HG02623 (cell line): ENCODE measurements around the gene GCH1.
"Not testable (repeated sequence)": the region's sequence is repeated elsewhere in the genome, so short reads cannot be mapped to it uniquely, and the experiment has no call there.

Experiments
- ATAC-seq: cut with Tn5 transposase; IDR thresholded peaks from one replicate; pipeline ENCODE4 v1.9.1; 2021; ENCODE audit warnings: moderate library complexity; ENCODE audit not compliant: unreplicated experiment

GCH1 gene

DNA sequence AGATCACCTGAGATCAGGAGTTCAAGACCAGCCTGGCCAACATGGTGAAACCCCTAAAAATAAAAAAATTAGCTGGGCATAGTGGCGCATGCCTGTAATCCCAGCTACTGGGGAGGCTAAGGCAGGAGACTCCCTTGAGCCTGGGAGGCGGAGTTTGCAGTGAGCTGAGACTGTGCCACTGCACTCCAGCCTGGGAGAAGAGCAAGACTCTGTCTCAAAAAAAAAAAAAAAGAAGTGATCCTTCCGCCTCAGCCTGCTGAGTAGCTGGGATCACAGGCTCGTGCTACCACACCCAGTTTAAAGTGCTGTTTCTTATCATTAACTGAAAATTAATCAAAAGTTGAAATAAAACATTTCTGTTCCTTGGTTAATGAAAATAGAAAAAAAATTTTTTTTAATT is 6.3 kb upstream of the GCH1 start:
- not testable (repeated sequence) for ATAC-seq

DNA sequence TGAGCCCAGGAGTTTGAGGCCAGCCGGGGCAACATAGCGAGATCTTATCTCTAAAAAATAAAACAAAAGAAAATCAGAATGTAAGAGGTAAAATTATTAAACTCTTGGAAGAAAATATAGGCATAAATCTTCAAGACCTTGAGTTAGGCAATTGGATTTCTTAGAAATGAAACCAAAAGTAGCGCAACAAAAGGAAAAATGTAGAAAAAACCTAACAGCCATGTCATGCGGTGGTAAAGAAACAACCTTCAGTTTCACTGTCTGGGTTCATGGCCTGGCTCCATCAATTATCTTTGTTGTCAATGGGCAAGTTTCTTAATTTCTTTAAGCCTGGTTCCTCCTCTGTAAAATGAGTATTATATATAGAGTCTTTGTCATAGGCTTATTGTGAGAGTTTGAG is 5.6 kb upstream of the GCH1 start:
- no peak for ATAC-seq

DNA sequence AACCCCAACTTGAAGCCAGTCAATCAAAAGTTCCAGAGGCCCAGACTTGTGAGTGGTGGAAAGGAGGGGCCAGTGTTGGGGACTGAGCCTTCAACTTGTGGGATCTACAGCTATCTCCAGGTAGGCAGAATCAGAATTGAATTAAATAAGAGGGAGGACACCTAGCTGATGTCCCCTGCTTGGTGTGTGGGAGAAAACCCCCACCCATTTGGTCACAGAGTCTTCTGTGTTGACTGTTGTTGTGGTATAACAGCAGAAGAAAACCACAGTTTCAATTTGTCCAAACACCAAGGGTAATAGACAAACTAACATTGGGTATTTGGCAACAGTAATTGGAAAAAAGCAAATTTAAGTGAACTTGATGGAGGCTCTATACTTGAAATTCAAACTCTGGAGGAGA is 3.4 kb upstream of the GCH1 start:
- ATAC-seq: no peak

DNA sequence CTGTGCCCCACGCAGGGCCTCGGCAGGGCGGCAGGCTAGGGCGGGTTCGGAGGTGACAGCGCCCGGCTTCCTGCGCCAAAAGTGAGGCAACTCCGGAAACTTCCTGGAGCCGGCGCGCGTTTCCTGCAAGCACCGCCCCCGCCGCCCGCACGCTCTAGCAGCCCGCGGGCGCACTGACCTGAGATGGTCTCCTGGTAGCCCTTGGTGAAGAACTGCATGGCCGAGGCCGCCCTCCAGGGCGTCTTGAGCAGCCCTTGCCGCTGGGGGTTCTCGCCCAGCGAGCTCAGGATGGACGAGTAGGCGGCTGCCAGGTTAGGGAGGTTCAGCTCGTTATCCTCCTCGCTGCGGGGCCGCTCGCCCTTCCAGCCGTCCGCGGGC is 494 bp downstream of the GCH1 start:
- ATAC-seq: peak; percentile 45

DNA sequence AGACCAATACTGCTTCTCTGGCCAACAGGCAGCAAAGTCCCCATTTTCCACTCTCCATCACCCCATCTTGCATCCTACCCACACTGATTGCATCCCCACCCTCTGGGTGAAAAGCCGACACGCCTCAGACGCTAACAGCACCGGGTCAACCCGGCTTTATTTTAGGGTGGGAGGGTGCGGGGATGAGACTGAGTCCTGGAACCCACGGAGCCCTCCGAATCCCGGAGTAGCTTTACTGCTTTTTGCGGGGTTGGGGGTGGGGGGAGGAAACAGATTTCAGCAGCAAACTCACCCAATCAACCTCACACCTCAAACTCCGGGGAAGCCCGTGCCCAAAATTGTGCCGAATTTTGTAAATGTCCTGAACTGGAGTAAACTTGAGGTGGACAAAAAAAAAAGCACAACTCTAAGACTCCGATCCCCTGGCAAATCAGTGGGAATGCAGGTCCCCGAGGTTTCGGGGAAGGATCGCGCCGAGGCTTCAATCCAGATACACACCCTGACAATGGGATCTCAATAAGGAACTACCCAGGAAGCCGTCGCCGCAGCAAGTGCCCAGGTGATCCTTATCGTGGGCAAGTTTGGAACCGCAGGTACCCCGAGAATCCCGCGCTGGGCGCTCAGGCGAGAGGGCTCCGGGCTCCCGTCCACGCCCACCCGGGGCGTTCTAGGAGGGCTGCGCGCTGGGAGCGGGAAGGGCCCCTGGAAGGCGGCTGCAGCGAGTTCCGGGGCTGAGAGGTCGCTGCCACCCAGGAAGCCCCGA is 1.1 kb downstream of the GCH1 start:
- ATAC-seq: no peak

DNA sequence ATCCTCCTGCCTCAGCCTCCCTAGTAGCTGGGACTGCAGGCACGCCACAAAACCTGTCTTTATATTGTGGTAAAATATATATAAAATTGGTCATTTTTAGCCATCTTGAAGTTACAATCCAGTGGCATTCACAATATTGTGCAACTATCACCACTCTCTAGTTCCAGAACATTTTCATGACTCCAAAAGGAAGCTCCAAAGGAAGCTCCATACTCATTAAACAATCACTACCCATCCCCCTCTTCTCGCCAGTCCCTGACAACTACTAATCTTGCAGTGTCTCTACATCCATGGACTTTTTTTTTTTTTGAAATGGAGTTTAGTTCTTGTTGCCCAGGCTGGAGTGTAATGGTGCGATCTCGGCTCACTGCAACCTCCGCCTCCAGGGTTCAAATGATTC is 3.1 kb downstream of the GCH1 start:
- ATAC-seq: no peak

DNA sequence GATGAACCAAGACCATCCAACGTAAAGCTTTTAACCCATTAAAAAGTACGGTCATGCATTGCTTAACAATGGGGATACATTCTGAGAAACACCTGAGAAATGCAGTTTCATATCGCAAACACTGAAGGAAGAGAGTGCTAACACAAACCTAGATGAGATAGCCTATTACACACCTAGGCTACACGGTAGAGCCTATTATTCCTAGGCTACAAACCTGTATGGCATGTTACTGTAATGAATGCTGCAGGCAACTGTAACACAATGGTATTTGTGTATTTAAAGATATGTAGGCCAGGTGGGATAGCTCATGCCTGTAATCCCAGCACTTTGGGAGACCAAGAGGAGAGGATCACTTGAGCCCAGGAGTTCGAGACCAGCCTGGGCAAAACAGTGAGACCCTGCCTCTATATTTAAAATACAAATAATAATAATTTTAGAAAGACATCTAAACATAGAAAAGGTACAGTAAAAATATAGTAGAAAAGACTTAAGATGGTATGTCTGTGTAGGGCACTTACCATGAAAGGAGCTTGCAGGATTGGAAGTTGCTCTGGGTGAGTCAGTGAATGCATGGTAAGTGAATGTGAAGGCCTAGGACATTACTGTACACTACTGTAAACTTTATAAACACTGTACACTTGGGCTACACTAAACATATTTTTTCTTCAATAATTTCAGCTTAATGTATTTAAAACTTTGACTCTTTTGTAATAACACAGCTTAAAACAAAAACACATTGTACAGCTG is 4.6 kb downstream of the GCH1 start:
- ATAC-seq: not testable (repeated sequence)

DNA sequence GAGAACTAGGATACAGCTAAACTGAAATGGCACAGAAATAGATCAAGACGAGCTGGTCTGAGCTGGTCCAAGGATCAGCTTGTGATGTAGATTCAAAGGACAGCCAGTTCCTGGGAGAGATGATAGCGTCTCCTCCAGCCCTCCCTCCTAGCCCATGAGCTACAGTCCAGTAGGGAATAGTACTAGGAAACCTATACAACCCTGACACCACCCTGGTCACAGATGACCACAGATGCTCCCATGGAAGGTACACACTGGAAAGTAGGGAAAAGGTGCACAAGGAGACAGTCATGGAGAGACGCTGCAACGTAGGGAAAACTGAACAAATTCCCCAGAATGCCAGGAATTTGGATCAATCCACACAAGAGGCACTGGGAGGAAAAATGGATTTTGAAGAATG is 6.9 kb downstream of the GCH1 start:
- no peak for ATAC-seq

DNA sequence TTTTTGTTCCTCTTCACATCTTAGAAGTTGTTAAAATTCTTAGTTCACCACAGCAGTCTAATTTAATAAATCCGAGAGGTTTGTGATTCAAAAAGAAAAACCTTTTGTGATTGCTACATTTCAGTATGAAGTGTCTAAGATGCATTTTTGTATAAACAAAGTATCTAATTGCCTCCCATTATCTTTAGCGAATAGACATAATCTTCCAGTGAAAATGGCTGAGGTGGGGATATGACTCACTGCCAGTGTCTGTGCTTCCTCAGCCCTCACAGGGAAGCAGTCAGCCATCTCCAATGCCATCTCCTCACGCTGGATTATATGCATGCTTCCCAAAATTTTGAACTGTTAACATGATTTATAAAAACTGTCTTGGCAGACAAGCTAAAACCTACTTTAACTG is 7.6 kb downstream of the GCH1 start:
- no peak for ATAC-seq

DNA sequence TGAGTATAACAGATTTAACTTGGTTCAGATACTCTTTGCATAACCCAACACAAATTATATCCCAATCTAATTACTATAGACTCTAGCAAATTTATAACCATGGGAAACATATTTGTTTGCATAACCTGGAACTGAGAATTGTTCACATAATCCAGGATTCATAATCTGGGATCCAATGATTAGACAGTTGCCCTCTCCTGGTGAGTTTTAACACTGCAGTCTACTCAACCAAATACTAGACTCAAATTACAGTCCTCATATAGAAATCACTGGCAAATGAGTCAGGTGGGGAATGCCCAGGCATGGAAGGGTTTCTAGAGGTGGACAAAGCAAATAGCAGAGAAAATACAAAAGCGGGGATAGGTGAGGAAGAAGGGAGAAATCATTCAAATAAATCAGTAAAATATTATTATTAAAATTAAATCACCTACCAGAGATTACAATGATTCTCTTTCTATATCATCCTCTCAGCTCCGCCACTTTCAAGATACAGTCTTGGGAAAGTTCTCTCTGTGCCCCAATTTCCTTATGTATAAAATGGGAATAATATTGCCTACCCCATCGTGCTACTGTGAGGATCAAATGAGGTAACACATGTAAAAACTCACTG is 9.4 kb downstream of the GCH1 start:
- ATAC-seq: no peak

DNA sequence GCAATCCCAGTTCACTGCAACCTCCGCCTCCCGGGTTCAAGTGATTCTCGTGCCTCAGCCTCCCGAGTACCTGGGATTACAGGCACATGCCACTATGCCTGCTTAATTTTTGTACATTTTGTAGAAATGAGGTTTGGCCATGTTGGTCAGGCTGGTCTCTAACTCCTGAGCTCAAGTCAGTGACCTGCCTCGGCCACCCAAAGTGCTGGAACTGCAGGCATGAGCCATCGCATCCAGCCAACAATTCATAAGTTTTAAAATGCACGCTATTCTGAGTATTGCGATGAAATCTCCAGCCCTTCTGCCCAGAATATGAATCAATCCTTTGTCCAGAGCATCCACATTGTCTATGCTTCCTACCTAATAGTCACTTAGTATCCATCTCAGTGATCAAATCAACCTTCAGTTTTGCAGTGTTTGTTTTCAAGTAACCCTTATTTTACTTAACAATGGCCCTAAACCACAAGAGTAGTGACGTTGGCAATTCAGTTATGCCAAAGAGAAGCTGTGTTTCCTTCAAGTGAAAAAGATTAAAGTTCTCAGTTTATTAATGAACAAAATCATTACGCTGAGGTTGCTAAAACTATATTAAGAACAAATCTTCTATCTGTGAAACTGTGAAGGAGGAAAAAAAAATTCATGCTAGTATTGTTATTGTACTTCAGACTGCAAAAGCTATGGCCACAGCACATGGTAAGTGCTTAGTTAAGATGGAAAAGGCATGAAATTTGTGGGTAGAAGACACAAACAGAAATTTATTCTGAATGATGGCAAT is 11.0 kb downstream of the GCH1 start:
- no peak for ATAC-seq

DNA sequence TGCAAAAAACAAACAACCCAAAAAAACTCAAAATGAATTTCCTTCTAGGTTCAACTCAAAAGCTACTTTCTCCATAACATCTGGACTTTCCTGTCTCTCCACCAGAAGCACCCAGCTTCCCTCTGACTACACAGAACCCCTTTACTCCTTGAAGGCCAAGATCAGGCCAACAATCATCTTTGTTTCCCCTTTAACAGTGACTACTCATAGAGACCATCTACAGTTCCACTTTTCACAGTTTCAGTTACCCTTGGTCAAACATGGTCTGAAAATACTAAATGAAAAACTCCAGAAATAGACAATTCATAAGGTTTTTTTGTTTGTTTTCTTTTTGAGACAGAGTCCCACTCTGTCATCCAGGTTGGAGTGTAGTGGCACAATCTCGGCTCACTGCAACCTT is 11.8 kb downstream of the GCH1 start:
- peak; percentile 87 for ATAC-seq

DNA sequence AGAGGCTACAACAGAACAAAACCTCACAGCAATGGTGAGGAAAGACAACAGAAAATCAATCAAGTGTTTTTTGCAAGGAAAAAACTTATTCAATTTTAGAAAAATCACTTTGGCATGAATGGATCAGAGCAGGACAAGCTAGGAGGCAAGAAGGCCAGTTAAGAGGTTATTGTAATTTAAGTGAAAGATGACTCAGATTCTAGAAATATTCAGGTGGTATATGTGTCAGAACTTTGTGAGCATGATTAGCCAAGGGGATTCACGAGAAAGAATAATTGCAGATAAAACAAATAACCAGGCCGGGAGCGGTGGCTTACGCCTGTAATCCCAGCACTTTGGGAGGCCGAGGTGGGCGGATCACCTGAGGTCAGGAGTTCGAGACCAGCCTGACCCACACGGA is 12.7 kb downstream of the GCH1 start:
- no peak for ATAC-seq

DNA sequence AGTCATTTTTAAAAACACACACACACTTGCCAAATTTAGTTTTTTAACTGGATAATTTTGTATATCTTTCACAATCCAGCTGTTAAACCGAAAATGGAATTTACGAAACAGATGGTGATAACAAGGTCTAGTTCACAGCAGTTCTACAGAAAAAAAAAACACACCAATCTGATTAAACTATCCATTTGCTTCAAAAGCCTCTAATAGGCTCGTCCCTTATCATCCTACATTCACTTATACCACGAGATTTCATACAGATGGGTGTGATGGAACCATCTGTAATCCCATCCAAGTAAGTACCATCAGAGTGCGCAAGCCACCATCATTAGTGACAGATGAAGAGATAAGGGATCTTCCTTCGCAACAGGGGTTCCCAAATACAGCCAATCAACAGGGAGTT is 20.1 kb downstream of the GCH1 start:
- no peak for ATAC-seq

DNA sequence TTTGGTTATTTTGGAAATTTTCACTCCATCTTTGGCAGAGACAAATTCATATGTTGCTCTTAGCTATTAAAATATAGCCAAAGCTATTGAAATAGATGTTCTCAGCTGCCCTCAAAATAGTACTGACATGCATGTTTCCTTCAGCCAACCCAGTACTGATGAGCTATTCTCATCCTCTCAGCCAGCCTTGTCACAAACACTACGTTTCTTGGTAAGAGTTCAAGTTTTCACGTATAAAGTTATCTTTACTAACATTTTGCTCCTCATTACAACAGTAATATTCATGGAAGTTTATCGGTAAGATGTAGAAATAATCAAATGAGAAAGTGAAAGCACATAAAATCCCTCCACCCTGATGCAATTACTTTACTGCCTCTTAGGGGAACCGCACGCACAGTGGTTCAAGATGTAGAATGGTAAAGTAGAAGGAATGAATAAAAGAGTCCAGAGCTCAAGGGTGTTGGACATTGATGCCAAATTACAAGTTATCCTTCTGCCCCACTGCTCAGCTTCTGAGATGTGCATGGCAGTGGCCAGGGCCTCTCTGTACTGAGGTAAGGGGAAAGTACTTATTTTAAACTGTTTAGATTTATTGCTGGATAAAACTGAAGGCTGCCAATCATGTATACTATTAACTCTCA is 20.7 kb downstream of the GCH1 start:
- ATAC-seq: no peak

DNA sequence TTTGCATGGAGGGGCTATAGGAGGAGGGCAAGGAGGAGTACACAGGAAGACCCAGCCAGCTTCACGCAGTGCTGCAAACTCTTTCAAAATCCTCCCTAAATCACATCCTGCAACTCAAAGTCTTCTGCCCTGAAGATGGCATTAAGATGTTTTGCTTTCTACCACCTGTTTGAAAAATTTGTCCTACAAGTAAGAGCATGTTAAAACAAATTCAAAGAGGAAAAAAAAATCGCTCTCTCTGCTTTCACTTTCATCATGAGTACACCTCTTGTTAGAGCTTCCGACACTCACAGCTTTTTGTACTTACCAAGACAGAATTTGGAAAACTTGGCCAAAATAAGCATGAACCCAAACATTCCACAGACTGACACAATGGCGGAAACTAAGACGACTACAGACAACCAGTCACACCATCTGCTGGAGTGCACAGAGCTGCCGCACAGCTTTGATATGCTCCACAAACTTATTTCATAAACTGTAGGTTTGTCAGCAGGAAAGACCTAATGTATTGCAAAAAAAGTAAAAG is 21.3 kb downstream of the GCH1 start:
- no peak for ATAC-seq

DNA sequence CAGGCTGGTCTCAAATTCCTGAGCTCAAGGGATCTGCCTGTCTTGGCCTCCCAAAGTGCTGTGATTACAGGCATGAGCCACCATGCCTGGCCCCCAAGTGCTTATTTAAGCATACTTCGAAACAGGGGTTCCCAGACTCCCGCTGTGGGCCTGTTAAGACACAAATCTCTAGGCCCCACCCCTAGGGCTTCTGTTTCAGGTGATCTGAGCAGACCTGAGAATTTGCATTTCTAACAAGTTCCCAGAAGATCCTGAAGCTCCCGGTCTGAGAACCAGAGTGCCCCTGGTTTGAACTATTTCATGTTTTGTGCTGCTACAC is 25.0 kb downstream of the GCH1 start:
- no peak for ATAC-seq

DNA sequence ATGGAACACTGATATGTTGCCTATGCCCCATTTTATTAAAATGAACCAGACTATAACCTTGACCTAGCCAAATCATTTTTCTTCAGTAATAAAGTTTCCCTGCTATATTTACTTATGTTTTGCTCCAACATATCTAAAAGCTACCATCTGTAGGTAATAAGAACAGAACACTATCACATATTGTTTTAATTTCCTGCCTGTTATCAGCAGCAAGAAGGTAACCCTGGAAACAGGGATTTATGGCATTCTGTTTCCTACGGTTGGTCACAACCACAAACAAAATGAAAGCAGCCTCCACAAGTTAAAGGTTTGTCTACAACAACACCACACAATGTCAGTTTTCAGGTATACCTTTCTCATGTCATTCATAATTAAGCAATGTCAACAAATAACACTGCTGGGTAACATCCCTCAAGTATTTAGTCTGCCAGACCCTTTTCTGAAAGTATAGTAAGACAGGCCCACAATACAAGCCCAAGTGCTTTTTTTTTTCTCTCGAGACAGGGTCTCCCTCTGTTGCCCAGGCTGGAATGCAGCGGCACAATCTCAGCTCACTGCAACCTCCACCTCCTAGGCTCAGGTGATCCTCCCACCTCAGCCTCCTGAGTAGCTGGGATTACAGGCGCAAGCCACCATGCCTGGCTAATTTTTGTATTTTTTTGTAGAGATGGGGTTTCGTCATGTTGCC is 25.5 kb downstream of the GCH1 start:
- no peak for ATAC-seq

DNA sequence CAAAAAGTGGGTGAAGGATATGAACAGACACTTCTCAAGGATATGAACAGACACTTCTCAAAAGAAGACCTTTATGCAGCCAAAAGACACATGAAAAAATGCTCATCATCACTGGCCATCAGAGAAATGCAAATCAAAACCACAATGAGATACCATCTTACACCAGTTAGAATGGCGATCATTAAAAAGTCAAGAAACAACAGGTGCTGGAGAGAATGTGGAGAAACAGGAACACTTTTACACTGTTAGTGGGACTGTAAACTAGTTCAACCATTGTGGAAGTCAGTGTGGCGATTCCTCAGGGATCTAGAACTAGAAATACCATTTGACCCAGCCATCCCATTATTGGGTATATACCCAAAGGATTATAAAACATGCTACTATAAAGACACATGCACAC is 27.0 kb downstream of the GCH1 start:
- not testable (repeated sequence) for ATAC-seq
